A673 (cell line): ENCODE results near the gene UBE2L5.

ENCODE experiments used
- CTCF ChIP-seq: fragments of 300-800, 200-600 bp; sonication (generic); conservative IDR thresholded peaks from 2 replicates; pipeline ENCODE4 v1.5.1; 2017; ENCODE audit warnings: low read depth, mild to moderate bottlenecking, antibody characterized with exemption, low read length, moderate library complexity, mixed read lengths
- EZH2 ChIP-seq: fragments of 200-600 bp; sonication (generic); IDR thresholded peaks from 2 replicates; pipeline ENCODE4 v1.6.1; 2017; ENCODE audit warnings: borderline replicate concordance, low read depth, mild to moderate bottlenecking, mixed read lengths, antibody characterized with exemption, low read length; ENCODE audit not compliant: poor library complexity, severe bottlenecking

DNA sequence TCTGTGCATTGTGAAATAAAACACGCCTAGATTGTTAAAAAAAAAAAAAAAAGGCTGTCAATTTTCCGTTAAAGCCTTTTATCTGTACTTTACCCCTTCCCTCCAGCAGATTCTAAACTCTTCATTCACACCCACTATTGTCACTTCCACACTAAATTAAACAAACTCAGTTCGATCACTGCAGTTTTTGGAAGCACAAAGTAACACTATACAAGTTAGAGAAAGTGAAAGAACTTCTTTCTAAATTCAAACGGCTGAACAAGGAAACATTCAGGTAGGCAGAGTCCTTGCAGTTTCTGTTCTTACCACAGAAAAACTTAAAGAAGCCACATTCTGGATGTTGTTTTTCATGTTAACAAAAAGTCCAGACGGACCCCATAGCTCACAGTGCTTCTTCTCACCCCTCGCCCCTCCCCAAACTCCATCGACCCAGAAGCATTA is 27.5 kb upstream of the UBE2L5 start:
- TF ChIP-seq CTCF (no peak), EZH2 (no peak)
